Nephron progenitor cell (in vitro differentiated cells): ENCODE measurements around the gene TFPT.

Experiments
- DNase-seq: peaks from one replicate; pipeline ENCODE4 v3.0.0; 2021
- H3K27ac Mint-ChIP-seq: 2 replicates; pipeline ENCODE4 v1.8.0; 2021; ENCODE audit warnings: mild to moderate bottlenecking, moderate library complexity, mixed read lengths
- H3K27me3 Mint-ChIP-seq: 2 replicates; pipeline ENCODE4 v1.8.0; 2021; ENCODE audit warnings: mild to moderate bottlenecking, low read depth, mixed read lengths; ENCODE audit not compliant: poor library complexity
- H3K36me3 Mint-ChIP-seq: 2 replicates; pipeline ENCODE4 v1.8.0; 2021; ENCODE audit warnings: low read depth, mixed read lengths
- H3K4me1 Mint-ChIP-seq: 2 replicates; pipeline ENCODE4 v1.8.0; 2021; ENCODE audit warnings: mixed read lengths
- H3K4me3 Mint-ChIP-seq: 2 replicates; pipeline ENCODE4 v1.8.0; 2021; ENCODE audit warnings: mild to moderate bottlenecking, moderate library complexity, mixed read lengths
- H3K9me3 Mint-ChIP-seq: 2 replicates; pipeline ENCODE4 v1.8.0; 2021; ENCODE audit warnings: mild to moderate bottlenecking, moderate library complexity, mixed read lengths
- TF ChIP-seq, protein P1 (sequence below): fragments of 200-600 bp; sonication (generic); IDR thresholded peaks from 2 replicates; pipeline ENCODE4 v1.5.0; 2021; ENCODE audit warnings: antibody characterized with exemption

The TFPT gene

DNA sequence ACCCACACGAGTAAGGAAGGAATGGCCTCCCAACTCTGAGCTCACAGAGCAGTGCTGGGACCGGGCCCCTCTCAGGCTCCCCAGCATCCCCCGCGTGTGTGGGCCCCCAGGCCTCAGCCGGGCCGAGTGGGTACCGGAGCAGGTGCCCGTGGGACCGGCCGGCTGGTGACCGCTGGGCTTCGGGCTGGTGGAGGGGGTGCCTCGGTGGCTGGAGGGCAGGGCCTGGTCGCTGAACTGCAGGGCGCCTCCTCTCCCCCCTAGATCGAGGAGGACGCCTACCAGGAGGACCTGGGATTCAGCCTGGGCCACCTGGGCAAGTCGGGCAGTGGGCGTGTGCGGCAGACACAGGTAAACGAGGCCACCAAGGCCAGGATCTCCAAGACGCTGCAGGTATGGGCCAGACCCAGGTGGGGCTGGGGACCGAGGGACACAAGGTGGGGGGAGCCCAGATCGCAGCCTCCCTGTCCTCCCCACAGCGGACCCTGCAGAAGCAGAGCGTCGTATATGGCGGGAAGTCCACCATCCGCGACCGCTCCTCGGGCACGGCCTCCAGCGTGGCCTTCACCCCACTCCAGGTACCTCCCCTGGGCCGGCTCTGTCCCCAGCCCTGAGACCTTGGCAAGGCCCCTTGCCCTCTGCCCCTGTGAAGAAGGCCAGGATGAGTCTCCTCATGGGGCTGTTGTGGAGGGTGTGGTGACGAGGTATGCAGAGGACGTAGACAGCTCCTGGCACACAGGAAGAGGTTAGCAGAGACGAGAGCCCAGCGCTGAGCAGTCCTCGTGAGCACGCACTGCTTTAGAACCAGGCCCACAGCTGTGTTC is 13.5 kb upstream of the TFPT start:
- no peaks in the 10 kb centered on the region for H3K27me3 Mint-ChIP-seq
- peaks cover 16% of the 10 kb centered on the region for H3K36me3 Mint-ChIP-seq
- H3K4me3 Mint-ChIP-seq: no peak overlapping the region
- TF ChIP-seq, protein P1, sequence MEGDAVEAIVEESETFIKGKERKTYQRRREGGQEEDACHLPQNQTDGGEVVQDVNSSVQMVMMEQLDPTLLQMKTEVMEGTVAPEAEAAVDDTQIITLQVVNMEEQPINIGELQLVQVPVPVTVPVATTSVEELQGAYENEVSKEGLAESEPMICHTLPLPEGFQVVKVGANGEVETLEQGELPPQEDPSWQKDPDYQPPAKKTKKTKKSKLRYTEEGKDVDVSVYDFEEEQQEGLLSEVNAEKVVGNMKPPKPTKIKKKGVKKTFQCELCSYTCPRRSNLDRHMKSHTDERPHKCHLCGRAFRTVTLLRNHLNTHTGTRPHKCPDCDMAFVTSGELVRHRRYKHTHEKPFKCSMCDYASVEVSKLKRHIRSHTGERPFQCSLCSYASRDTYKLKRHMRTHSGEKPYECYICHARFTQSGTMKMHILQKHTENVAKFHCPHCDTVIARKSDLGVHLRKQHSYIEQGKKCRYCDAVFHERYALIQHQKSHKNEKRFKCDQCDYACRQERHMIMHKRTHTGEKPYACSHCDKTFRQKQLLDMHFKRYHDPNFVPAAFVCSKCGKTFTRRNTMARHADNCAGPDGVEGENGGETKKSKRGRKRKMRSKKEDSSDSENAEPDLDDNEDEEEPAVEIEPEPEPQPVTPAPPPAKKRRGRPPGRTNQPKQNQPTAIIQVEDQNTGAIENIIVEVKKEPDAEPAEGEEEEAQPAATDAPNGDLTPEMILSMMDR: no peak
- DNase-seq: no peak
- H3K27ac Mint-ChIP-seq: no peak overlapping the region
- no peaks in the 10 kb centered on the region for H3K9me3 Mint-ChIP-seq
- no peaks in the 10 kb centered on the region for H3K4me1 Mint-ChIP-seq

DNA sequence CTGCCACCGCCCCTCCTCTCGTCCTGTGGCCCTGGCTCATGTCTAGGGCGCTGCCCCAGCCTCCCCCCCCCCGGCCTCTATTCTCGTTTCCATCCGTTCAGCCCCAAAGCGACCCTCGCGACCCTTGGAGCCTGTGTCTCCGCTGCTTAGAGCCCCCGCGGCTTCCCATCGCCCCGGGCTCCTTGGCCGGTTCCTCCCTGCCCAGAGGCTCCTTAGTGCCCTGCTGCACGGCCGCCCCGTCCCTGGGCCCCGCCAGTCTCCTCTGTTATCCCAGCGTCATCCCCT is 12.9 kb upstream of the TFPT start:
- TF ChIP-seq, protein P1: no peak
- Mint-ChIP-seq H3K27ac (no peak overlapping the region), H3K36me3 (peaks cover 17% of the 10 kb centered on the region), H3K27me3 (no peaks in the 10 kb centered on the region), H3K9me3 (no peaks in the 10 kb centered on the region), H3K4me1 (no peaks in the 10 kb centered on the region), H3K4me3 (no peak overlapping the region)
- DNase-seq: no peak

DNA sequence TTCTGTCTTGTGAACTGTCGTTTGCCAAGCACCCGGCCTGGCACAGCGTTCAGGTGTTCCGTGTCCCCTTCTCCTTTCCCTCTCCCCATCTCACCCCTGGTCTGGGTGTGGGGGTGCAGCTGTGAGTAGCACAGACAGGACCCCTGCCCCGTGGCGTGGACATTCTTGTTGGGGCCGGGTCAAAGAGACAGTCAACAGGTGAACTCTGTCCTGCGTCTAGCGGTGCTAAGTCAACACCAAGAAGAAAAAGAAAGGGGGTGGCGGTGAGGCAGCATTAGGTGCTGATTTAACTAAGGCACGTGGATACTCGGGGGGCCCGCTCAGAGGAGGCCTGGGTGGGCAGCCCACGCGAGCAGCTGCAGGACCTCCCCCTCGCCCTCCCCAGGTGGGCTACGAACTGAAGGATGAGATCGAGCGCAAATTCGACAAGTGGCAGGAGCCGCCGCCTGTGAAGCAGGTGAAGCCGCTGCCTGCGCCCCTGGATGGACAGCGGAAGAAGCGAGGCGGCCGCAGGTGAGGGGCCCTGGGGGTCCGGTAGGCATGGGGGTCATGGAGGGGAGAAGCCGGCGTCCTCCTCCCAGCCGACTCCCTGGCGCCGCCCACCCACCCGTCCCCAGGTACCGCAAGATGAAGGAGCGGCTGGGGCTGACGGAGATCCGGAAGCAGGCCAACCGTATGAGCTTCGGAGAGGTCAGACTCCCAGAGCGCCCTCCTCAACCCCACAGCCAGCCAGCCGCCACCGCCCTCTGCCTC is 12.4 kb upstream of the TFPT start:
- H3K27ac Mint-ChIP-seq: no peak overlapping the region
- H3K9me3 Mint-ChIP-seq: no peaks in the 10 kb centered on the region
- no peak for DNase-seq
- H3K4me1 Mint-ChIP-seq: no peaks in the 10 kb centered on the region
- H3K36me3 Mint-ChIP-seq: peaks cover 22% of the 10 kb centered on the region
- TF ChIP-seq, protein P1: no peak
- H3K27me3 Mint-ChIP-seq: no peaks in the 10 kb centered on the region
- H3K4me3 Mint-ChIP-seq: no peak overlapping the region

DNA sequence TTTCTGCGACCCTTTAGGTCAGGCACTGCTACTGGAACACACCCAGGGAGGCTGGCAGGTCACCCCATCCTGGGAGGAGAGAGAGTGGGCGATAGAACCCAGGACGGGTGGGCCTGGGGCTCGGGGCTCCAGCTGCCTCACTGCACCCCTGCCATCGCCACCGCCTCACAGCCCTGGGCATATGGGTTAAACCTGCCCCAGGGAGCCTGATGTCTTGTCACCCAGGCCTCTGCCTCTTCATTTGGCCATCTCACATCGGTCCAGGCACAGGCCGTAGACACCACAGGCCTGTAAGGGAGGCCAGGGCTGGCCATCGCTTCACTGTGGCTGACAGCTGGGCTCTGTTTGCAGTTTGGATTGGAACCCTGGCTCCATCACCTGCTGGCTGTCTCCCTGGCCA is 10.3 kb upstream of the TFPT start:
- no peak for DNase-seq
- Mint-ChIP-seq H3K4me3 (no peak overlapping the region), H3K27ac (no peak overlapping the region), H3K9me3 (no peaks in the 10 kb centered on the region), H3K27me3 (no peaks in the 10 kb centered on the region), H3K36me3 (peaks cover 36% of the 10 kb centered on the region), H3K4me1 (no peaks in the 10 kb centered on the region)
- TF ChIP-seq, protein P1: no peak

DNA sequence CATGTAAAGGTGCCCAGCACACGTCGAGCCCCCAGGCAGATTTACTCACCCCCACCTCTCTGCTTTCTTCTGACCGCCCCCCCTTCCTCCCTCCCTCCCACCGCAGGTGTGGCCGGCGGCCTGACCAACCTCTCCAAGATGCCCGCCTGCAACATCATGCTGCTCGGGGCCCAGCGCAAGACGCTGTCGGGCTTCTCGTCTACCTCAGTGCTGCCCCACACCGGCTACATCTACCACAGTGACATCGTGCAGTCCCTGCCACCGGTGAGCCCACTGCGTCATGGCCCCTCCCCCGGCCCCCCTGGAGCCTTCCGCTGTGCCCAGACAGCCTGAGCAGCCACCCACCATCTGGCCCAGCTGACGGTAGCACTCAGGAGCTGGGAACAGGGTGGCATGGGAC is 8.9 kb upstream of the TFPT start:
- H3K27me3 Mint-ChIP-seq: no peaks in the 10 kb centered on the region
- H3K4me3 Mint-ChIP-seq: no peak overlapping the region
- H3K4me1 Mint-ChIP-seq: no peaks in the 10 kb centered on the region
- no peak for DNase-seq
- no peak overlapping the region for H3K27ac Mint-ChIP-seq
- TF ChIP-seq, protein P1: no peak
- no peaks in the 10 kb centered on the region for H3K9me3 Mint-ChIP-seq
- H3K36me3 Mint-ChIP-seq: peaks cover 43% of the 10 kb centered on the region
